HG02938 (cell line): Measurements from ENCODE around the gene TH.
"Not testable (repeated sequence)": the region's sequence is repeated elsewhere in the genome, so short reads cannot be mapped to it uniquely, and the experiment has no call there.

Experiments
- ATAC-seq: cut with Tn5 transposase; IDR thresholded peaks from one replicate; pipeline ENCODE4 v1.9.1; 2021; ENCODE audit warnings: mild to moderate bottlenecking, moderate library complexity; ENCODE audit not compliant: unreplicated experiment

TH gene

DNA sequence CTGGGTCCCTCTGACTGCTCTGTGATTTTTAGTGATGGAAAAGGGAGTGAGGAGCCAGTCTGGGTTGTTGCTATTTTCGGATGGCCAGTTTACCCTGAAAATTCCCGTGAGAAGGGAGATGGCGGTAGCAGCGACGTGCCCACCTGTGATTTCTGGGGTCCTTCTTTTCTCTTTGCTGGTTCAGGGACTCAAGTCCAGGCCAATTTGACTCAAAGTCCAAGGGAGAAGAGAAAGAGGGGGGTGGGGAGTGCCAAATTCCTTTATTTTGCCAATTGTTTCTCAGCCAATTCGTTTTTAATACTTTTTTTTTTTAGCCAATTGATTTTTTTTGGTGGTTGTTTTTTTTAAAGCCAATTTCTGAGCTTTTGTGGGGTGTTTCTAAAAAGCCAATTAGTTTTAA is 39.4 kb downstream of the TH start:
- ATAC-seq, result no peak

DNA sequence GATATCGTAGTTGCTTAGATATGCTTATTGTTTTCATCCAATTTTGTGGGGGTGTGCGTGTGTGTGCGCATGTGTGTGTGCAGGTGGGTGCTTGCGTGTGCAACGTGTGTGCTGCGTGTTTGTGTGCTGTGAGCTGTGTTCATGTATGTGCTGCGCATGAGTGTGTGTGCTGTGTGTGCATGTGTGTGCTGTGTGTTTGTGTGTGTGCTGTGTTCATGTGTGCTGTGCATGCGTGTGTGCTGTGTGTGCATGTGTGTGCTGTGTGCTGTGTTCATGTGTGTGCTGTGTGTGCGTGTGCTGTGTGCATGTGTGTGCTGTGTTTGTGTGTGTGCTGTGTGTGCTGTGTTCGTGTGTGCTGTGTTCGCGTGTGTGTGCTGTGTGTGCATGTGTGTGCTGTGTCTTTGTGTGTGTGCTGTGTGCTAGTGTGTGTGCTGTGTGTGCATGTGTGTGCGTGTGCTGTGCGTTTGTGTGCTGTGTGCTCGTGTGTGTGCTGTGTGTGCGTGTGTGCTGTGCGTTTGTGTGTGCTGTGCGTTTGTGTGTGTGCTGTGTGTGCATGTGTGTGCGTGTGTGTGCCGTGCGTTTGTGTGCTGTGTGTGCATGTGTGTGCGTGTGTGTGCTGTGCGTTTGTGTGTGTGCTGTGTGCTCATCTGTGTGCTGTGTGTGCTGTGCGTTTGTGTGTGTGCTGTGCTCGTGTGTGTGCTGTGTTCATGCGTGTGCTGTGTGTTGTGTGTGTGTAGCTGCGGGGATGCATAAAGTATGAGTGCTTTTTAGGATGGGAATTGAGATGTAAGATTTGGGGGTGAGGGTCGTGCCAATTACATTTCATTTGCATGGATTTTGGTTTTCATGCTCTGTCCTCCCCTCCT is 40.0 kb downstream of the TH start:
- no peak for ATAC-seq

DNA sequence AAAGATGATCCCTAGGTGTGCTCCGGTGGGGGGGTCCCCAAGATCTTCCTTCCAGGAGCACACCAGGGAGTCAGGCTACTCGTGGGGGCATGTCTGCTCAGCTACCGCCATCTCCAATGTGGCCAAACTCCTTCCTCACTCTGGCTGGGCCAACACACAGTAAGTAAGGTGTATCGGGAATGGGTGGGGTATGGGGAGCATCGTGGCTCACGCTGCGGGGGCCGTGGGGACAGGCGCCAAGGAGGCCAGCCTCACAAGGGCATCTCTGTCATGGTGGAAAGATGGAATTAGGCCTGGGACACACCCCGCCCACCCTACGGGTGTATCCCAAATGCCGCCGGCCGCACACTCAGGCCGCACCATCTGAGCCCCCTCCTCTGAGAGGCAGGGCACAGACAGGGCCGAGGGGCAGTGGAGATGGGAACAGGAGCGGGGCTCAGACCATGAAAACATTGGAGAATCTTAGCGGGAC is 40.7 kb downstream of the TH start:
- no peak for ATAC-seq

DNA sequence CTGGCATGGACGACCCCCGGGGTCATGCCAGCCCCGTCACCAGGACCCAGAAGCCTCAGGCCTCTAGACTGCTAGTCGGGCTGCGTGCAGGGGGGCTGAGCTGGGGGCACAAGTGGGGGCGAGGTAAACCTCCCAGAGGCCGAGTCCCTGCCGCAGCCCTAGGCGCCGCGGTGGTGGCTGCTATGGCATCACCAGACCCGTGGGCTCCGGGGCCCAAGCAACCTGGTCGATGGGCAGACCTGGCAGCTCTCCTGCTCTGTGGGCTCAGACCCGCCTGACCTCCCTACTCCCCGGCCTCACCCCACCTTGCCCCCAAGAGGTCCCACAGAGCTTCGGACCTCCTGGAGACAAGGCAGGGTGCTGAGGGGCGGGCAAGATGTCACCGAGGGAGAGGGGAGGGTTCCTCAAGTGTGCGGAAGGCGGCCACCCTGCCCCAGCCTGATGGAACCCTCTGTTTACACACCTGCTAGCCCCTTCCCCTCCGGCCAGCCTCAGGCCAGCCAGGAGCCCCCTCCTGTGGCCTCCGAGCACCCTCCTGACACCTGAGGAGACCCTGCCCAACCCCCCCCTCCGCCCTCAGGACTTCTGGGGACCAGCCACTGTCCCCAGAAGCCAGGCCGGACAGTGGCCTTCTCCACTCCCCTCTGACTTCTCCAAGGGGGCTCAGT is 41.8 kb downstream of the TH start:
- no peak for ATAC-seq

DNA sequence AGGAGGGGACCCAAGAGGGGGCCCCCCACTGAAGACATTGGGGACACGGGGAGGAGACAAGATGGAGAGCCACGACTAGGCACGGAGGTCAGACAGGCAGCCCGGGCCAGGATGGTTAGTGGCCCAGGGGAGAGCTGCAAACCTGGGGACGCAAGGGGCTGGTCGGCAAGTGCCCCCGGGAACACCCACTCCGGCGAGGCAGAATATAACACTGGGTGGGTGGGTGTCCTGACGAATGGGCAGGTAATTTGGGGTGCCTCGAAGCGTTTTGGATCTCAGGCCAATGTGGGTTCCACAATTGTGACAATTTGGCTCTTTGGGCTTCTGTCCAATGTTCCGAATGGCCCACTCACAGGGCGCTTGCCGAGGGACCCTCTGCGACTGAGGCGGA is 42.3 kb downstream of the TH start:
- ATAC-seq, result no peak

DNA sequence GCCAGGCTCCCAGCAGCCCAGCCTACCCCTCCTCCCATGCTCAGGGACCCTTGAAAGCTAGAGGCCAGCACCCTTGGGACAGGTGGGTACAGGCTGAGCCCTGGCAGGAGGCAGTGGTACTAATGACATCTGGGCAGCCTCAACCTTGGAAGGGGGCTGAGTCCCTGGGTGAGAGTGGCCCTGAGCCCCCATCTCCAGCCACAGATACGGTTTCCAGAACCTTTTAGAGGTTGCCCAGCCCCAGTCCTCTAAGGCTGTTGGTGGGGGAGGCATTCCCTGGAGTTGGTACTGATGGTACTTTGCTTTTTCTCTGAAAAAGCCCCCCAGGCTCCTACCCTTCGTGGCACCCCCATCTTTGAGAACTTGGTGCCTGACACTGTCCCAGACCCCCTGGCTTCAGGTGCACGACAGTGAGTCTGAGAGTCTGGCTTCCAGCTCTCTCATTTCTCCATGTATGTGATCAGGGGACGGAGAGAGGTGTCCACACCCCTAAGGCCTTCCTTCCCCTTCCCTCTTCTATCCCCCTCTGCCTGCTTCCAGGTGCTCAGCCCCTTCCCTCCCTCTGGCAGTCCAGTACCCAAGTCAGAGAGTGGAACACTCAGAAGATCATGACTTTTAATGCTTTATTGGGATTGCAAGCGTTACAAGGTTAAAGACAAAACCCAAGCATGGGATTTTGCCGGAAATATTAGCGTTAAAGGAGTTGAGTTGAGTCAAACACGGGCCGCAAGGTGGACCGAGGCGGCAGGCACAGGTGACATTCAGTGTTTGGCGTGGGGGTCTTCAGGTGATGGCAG is 42.9 kb downstream of the TH start:
- ATAC-seq, result no peak

DNA sequence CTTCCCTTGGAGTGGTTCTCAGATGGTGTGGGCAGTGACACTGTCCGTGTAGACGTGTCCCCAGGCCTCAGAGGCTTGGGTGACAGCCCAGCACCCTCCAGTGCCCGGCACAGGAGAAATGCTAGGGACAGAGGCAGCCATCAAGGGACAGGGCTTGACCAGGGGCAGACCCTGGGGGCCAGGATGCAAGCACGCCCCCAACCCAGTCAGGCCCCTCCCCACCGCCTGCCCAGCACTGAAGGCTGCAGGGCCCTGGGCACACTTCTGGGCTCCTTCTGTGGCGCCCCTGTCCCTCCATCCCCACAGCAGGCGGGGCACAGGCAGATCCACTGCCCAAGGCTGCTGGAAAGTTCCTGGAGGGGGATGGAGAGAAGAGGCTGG is 43.5 kb downstream of the TH start:
- ATAC-seq, result no peak

DNA sequence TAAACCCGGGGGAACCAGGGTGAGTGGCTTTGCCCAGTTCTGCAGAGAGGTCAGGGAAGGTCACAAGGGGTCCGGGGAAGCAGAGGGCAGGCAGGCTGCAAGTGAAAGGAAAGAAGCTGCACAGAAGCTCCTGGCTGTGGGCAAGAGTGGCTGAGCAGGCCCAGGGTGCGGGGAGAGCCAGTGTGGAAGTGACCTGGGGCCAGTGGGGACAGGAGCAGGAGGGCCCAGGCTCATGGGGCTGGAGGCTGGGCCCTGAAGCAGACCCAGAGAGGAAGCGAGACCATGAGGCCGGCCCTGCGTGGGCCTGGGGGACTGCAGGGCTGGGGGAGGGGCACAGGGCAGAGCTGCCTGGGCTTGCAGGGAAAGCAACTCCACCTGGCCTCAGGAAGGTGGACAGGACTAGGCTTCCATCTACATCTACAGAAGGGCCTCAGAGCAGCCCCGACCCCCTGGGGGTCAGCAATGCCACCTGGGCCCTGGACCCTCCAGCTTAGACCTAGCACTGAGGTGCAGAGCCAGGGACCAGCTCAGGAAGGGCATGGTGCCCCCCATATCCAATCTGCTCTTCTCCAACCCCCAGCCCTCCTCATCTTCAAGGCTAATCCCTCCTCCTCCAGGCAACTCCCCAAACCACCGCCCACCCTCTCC is 44.0 kb downstream of the TH start:
- ATAC-seq, result no peak

DNA sequence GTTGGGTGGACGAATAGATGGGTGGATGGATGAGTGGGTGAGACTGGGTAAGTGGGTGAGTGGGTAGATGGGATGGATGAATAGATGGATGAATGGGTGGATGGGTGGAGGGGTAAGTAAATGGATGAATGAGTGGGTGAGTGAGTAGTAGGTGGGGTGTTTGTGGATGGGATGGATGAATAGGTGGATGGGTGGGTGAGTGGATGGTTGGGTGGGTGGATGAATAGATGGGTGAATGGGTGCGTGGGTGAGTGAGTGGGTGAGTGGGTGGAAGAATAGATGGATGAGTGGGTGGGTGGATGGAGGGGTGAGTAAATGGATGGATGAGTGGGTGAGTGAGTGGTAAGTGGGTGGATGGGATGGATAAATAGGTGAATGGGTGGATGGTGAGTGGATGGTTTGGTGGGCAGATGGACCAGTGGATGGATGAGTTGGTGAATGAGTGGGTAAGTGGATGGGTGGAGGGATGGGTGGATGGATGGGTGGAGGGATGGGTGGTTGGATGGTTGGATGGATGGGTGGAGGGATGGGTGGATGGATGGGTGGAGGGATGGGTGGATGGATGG is 45.0 kb downstream of the TH start:
- no peak for ATAC-seq

DNA sequence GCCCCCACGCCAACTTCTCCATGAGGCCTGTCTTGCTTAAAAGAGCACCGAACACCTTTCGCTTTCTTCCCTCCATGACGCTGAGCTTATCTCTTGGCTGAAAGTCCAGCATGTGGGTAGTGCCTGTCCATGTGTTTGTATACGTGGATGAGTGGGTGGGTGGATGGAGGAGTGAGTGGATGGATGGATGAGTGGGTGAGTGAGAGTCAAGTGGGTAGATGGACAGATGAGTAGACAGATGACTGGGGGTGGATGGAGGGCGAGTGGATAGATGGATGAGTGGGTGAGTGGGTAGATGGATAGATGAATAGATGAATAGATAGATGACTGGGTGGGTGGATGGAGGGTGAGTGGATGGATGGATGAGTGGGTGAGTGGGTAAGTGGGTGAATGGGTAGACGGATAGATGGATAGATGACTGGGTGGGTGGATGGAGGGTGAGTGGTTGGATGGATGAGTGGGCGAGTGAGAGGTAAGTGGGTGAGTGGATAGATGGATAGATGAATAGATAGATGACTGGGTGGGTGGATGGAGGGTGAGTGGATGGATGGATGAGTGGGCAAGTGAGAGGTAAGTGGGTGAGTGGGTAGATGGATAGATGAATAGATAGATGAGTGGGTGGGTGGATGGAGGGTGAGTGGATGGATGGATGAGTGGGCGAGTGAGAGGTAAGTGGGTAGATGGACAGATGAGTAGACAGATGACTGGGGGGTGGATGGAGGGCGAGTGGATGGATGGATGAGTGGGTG is 46.7 kb downstream of the TH start:
- ATAC-seq, result not testable (repeated sequence)

DNA sequence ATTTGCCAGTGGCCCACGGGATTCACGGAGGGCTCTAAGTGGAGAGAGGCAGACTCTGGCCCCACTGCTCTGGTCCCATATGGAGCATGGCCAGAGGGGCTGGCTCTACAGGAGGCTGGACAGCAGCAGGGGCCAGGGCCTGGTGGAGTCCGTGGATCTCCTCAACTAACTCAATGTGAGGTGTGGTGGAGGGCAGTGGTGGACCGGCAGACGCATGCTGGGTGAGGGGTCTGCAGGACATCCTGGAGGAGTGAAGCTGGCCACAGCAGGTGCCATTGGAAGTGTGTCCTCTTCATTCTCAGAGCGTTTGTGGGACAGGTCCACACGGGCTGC is 48.0 kb downstream of the TH start:
- no peak for ATAC-seq

DNA sequence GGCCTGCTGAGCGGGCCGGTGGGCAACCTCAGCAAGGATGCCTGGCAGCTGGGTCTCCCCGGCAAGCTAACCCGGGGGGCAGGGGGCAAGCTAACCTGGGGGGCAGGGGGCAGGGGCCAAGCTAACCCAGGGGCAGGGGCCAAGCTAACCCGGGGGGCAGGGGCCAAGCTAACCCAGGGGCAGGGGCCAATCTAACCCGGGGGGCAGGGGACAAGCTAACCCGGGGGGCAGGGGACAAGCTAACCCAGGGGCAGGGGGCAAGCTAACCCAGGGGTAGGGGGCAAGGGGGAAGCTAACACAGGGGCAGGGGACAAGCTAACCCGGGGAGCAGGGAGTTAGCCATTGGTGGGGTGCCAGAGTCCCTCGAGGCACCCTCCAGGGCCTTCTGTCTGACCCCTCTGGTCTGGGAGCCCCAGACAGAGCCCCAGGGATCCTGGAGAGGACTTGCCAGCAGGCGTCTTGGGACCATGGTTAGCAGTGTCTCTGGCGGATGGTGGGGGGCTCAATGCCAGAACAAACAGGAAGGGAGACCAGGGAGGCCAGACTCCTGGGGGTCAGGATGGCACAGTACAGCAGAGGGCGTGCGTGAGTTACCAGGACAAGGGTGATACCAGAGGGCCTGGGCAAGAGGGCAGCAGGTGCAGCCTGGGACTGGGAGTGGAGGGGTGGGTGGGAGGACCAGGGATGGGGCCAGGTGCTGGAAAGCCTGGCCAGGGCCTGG is 48.5 kb downstream of the TH start:
- ATAC-seq, result no peak

DNA sequence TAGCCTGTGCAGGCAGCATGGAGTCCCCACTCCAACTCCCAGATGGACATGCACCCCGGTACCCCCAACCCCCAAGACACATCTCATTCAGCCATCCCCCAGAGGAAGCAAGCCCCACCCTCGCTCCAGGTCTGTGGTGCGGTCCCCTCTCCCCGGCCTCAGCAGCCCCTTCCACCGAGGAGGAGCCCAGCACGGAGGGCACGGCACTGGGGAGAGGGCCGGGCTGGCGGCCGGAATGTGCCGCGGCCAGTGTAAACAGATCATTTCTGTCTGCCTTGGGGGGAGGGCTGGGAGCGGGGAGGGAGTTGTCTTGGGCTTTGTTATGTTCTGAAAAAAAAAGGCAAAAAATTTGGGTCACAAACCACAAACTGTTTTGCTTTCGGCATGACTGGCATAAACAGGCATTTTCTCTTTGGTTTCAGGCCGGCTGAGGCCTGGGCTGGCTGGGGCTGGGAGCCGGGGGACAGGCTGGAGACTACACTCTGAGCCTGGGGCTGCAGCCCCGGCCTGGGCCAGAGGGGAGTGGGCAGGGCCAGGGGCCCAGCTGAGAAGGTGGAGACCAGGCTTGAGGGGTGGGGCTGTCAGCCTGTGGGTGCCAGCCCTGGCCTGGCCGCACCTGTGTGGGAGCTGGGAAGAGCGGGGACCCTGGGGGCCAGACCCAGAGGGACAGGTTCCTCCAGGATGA is 49.3 kb downstream of the TH start:
- ATAC-seq, result no peak

DNA sequence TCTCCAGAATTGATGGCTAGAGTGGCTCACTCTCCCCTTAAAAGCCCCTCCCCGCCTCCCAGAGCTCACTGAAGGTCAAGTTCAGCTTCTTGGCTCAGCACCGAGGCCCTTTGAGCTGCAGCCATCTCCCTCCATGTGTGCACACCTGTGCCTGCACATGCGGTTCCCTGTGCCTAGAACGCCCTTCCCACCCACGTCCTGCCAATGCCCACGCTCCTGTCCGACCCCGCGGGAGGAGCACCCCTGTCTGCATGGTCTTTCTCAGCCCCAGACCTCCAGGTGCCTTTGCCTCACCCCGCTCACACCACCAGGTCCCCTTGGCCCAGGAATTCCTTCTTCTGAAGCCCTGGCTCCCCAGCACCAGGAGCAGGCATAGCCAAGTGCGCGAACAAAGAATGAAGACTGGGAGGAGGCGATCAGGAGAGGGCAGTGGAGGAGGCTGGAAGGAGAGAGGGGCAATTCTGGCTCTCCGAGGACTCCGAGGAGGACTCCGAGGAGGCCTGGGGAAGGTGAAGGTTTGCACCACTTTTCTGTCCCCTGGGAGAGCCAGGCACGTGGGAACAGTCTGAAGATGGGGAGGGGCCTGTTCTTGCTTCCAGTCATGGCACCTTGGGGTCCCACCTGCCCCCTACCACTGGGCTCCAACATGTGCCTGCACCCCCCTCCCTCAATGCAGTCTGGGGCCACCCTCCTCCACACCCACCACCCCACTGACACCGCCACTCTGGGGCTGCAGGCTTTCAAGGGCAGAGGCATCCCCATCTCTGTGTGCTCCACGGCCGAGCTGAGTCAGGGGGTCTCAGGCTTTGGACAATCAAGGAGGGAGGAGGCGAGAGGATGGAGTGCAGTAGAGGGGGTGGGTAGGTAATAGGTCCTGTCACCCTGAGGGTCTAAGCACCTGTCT is 50.1 kb downstream of the TH start:
- no peak for ATAC-seq

DNA sequence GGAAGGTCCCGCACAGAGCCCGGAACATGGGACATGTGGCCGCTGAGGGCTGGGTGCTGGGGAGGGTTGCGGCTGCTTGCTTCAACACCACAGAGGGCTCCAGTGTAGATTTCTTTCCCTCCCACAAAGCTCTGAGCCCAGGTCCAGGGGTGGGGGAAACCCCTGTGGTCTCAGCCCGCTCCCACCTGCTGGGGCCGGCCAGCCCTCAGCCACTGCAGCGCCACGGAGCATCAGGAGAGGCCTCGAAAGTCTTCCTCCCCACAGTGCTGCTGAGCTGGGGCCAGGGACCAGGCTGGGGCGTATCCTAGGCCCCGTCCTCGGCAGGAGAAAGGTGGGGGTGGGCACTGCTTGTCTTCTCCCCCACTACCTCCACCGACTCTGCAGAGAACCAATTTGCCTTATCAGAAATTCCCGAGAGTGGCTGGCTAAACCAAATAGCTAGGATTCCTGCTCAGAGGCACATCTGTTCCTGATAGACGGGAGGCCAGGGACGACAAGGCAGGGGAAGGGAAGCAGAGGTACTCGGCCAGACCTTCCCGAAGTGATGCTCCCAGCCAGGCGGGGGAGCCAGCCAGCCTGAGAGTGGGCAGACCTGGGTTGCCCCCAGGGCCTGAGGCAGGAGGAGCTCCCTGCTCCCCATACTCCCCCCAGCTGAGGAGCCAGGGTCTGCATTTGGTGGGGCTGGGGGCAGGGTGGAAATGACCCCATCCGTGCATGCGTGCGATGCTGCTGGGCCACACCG is 51.1 kb downstream of the TH start:
- no peak for ATAC-seq

DNA sequence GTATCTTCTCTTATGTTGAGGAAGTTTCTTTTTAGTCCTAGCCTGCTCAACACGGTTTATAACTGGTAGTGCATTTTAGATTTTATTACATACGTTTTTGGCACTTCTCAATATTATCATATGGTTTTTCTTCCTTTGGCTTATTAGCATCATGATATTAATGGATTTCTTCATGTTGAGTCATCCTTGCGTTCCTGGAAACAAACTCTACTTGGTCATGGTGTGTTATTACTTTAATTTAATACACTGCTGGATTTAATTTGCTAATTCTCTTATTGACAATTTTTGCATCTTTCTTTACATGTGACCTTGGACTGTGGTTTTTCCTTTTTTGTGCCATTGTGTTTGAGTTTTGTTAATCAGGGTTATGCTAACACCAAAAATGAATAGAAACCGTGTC is 52.9 kb downstream of the TH start:
- ATAC-seq, result no peak

DNA sequence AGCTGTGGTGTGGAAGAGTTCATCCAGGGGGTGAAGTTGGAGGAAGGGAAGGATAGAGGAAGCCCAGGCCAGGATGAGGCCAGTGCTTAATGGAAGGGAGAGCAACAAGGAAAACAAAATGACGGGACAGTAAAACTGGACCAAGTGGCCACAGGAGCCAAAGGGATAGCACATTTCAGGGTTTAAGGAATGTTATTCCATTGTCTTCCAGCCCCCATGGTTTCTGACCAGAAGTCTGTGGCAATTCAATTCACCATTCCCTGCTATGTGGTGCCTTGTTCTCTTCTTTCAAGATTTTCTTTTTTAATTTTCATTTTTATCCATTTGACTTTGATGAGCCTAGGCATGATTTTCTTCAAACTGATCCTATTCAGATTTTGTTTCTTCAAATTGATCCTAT is 54.9 kb downstream of the TH start:
- ATAC-seq, result no peak
